HuH-7 (cell line): ENCODE measurements around the gene HSPA4.

Source experiments
- DNase-seq: peaks from one replicate; pipeline ENCODE4 v3.0.0; 2011; ENCODE audit warnings: low spot score

The HSPA4 gene

DNA sequence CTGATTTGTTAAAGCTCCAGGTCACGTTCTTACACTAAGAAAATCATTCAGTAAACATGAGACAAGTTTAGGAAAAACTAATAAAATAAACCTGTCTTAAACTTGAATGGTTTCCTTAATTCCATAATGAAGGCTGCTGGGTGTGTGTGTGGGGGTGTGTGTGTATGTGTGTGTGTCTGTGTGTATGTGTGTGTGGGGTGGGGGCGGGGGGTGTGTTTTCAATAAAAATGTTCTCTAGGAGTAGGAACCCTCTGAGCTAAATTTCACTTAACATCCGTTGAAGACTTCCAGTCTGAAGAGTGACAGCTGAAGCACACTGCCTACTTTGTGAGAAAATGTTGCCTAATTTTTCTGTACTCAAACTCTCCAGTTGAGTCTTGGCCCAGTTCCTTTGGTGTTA is 54.5 kb downstream of the HSPA4 start:
- no peak for DNase-seq

DNA sequence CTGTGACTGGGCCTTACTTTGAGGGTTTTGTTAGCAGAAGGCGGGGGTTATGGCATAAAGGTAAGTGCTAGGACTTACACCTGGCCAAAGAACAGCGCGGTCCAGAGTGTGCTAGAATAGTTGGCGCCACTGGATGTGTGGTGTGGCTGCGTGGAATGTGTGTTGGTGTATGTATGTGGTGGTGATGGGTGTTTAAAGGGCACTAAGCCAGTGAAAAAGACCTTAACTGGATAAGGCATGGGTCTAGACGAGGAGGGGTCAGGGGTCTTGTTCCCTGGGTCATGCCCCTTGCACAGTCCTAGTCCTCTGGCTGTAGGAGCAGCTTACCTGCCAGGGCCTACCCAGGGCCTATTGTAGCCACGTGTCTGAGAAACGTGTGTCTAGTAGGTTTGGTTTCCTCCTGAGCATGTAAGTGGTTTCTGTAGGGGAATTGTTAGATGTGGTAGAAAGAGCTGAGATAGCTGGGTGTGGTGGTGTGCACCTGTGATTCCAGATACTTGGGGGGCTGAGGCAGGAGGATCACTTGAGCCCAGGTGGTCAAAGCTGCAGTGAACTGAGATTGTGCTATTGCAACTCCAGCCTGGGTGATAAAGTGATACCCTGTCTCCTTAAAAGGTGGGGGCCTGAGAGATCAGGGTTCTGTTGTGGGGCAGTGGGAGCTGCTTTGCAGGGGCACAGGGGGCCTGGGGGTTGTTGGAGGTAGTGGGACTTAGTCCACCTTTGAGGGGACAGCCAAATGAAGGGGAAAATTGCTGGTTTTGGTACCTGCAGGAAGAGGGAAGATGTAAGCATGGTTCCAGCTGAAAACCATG is 55.2 kb downstream of the HSPA4 start:
- DNase-seq = no peak

DNA sequence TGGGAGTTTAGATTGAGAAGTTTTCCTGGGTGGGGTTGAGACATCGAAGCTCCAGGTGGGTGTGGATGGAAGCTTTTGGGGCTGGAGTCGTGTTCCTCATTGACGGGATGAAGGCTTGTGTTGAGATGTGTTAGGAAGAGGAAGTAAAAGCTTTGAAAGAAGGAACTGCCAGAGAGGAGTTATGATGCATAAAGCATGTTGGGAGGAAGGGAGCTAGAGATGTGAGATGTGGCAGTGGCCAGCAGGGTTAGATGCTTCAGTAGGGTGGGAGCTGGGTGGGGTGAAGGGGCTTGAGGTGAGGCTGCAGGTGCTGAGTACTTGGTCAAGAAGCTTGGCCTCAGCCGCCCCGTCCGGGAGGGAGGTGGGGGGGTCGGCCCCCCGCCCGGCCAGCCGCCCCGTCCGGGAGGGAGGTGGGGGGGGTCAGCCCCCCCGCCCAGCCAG is 56.7 kb downstream of the HSPA4 start:
- DNase-seq = no peak

DNA sequence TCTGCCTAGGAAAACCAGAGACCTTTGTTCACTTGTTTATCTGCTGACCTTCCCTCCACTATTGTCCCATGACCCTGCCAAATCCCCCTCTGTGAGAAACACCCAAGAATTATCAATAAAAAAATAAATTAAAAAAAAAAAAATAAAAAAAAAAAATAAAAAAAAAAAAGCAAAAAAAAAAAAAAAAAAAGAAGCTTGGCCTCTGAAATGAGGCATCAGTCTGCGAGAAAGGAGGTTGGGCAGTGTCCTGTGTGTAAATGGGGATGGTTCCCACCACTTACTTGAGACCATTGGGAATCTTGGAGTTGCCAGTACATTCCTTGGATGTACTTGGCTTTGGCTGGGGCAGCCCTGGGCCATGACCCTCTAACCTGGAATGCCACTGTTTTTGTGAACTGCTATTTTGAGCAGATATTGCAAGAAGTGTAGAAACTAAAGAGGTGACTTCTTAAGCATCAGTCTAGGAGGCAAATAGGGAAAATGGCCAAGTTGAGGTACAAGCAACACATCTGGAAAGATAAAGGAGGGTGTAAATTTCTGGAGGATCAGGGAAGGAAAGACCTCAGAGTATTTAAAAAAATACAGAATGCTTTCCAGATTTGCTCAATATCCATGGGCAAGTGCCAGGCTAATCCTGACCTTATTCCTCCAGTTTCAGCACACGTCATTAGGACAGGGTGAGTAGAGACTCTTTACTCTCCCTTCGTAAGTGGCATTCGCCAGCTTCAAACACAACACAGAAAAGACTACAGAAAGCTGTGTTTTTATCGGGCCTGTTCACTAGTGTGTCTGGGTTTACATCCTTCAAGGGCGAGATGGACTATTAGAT is 58.1 kb downstream of the HSPA4 start:
- DNase-seq = no peak

DNA sequence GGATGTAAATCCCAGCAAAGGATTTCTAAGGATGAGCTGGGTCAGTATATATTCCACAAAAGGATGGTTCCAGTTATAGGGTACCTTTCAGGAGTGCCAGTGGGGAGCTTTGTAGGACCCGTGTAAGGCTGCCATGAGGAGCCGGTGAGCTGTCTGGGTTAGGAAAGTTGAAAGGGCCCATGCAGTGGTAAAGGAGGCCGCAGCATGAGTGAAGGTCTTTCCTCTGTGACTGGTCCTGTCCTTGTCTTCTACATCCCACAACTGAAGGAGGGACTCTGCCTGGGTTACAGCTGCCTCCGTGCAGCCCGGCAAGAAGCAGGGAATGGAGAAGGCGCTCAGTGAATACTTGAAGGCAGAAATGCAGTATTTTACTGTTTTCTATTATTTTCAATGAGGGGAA is 58.9 kb downstream of the HSPA4 start:
- DNase-seq = no peak

DNA sequence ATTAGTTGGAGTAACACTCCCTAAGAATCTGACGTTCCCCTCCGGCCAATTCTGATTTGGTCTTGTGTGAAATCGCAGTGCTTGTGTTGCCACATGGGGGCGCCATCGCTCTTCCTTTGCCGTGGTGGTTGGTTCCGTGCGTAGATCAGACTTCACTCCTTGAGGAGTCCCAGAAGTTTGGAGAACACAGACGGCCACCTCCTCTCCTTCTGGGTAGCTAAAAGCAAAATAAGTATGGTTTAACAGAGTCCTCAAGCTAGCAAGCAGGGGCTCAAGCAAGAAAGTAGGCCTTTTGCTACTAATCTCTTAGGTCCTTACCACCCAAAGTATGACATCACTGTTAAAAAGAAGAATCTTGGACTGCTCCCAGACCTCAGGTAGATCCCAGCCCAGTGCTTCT is 59.5 kb downstream of the HSPA4 start:
- peak; percentile 77 for DNase-seq

DNA sequence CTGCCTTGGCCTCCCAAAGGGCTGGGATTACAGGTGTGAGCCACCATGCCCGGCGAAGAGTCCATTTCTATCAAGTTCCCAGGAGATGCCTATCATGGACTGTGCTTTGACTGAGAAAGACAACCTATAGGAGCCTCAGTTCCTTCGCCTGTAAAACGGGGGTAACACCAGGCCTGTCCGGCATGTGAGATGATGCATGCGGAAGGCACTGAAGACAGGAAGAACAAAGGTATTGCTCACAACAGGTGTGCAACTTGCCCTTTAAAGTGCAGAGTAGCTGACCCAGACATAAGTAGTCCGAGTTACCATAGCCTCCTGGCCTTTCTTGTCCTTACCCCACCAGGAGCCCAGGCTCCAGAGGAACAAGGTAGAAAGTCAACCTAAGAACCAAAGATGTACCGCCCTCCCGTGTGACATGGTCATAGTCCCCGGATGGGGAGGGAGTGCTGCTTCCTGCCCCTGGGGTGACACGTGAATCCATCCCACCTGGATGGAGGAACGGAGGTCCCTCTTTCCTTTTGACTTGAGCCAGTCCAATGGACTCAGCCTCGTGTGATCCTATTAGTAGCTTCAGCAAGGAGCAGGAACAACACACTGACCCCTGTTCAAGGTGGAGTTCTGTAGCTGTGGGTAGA is 60.3 kb downstream of the HSPA4 start:
- DNase-seq = no peak

DNA sequence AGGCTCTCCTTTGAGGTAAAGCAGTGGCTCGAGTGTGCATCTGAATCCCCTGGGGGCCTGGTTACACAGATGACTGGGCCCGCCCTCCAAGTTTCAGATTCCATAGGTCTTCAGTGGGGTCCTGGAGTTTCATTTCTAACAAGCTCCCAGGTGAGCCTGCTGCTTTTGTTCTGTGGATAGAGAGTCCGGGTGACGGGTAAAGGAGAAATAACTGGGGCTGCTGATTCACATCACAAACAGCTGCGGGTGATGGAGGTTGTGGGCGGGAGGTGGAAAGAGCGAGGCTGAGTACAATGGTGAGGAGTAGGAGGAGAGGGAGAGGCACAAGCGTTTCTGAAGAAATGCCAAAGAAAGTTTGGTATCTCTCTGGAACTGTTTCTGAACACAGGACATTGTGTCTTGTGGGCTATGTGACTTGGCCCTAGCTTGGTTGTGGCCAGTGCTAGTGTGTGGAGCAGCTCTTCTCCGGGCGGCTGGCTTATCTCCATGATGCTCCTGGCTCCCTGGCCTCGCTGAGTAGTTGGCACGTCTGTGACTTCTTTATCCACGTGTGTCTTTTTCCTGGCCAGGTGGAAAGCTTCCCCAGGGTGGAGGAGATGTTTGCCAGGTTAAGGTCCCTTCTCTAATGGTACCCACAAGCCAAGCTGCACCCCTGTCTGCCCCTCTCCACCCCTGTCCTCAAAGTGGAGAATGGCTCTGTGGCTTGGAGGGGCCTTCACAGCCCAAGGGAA is 61.7 kb downstream of the HSPA4 start:
- DNase-seq = no peak

DNA sequence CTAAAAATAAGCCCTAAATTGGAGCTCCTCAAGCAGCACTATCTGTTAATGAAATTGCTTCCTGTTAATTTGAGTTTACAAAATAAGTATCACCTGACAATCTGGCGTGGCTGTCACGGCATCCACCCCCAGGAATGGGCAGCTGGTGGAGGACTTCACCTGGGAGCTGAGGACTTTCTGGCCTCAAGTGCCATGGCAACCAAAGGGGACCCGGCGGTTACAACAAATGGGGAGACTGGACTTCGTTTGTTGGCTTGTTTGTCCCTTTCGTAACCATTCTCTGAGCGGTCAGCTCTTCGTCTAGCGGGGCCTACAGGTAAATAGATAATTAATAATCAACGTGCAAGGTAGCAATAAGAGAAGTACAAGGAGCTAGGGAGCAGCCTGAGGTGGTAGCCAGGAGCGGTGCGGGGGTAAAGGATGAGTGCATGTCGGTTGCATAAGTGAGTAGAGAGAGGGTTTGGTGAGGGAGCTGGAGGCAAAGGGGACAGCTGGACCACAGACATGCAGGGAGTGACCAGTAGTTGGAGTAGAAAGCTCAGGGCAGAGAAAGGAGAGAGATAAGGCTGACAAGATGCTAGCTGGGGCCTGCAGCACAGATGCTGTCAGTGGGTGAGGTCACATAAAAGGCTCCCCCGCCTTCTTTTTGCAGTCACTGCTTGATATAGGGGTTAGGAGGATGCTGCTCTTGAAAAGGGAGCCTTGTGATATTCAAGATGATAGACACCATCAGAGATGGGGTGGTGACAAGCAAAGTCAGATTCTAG is 62.5 kb downstream of the HSPA4 start:
- no peak for DNase-seq

DNA sequence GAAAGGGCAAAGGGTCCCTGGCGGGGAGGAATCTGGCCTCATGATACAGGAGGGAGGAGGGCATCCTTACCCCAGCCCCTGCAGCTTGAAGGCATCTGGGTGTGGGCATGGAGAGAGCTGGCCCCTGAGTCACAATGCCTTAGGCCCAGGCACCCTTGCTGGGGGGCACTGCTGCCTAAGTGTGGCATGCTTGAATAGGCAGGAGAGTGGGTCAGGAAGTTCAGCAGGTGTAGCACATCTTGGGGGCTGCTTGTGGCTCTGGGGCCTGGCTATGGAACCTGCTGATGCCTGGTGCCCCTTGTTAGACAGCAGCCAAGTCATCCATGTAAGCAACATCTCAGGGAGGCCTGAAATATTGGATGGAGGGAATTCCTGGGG is 63.1 kb downstream of the HSPA4 start:
- no peak for DNase-seq

DNA sequence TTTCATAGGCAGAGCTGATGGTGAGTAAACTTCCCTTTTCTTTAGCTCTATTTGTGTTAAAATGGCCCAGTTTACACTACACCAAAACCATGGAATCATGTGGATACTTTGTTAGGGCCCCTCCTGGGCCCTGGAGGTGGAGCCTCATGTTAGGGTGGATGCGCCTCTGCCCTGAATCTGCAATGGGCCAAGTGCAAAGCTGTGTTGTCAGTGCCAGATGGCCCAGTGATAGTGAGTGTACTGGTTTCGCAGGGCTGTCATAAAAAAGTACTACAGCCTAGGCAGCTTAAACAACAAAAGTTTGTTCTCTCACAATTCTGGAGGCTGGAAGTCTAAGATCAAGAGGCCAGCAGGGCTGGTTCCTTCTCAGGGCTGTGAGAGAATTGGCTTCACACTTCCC is 64.8 kb downstream of the HSPA4 start:
- no peak for DNase-seq

DNA sequence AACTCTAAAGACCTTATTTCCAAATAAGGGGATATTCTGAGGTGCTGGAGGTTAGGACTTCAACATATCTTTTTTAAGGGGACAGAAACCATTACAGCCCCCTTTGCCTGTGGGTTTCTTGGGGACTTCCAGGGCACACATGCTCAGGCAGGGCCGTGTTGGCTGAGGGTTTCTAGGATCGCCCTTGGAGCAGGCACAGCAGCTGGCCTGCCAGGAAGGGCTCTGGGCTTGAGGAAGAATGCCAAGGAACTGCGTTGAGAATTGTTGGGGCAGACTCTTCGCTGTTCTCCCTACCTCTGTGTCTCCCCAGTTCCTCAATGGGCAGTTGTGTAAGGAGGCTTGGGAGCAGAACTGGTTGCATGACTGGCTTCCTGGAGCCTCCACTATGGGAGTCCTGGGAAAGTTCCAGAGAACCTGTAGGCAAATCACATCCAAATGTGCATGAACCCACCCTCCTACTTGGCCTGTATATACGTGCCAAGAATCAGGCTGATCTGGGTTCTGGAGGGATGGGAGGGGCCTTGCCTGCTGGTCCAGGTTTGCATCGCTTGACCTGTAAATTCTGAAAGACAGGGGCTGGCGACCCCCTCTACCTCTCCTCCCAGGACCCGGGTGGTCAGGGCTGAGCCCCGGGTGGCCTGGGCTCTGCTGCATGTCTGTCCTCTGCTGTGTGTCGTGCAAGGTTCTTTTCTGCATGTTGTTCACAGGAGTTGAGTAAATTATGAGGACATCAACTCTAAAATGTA is 65.5 kb downstream of the HSPA4 start:
- DNase-seq = no peak

DNA sequence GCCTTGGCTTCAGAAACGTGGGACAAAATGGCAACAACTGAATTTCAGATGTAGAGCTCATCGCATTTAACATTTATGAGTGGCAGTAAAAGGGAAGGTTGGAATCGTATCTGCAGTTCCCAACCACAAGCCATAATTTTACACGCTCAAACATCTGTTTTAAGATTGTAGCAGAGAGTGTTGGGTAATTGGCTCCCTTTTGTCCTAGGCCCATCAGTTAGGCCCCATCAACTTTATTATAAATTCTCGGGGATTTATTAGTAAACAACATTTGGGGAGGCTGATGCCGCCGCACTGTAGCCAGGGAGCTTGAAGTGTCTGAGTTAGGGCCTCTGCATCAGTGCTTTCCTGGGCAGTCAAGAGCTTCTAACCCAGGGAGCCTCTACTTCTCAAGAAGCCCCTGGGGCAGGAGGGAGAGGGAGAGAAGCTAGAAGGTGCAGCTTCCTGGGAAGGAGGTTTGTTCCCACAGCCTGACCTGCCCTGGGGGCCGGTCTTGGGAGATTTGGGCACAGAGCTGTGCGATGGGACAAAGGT is 66.2 kb downstream of the HSPA4 start:
- DNase-seq = no peak

DNA sequence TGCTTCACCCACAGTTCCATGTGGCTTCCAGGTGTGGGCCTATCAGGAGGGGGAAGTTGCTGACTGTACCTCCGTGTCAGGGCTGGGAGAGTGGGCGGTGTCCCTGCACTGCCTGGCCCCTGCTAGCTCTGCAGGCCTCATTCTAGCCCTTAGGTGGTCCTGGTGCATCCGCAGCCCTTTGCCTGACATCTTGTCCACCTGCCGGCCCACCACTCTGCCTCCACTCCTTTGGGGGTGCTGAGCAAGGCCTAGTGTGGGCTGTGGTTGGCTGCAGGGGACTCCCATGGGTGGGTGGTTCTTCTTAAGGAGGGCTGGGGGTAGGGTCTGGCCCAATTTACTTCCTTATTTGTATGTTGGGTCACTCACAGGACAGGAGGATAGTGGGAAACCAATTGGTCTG is 66.9 kb downstream of the HSPA4 start:
- DNase-seq = no peak

DNA sequence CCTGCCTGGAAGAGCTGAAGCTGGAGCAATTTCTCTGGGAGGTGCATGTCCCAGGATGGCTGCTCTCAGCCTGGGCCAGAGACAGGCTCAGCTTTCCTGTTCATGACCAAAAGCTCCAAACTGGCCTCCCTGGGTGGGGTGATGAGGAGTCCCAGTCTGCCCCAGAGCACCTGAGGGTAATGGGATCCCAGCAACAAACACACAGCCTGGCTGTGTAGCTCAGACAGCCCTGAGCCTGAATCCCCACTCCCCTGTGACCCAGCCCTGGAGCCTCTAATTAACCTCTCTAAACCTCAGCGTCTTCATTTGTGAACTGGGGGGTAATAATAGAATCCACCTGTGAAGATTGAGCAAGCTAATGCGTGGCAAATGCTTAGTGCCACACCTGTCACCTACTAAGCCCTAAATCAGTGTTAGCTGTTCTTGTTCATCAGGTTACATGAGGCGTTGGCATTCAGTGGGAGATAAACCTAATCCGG is 67.5 kb downstream of the HSPA4 start:
- DNase-seq = no peak

DNA sequence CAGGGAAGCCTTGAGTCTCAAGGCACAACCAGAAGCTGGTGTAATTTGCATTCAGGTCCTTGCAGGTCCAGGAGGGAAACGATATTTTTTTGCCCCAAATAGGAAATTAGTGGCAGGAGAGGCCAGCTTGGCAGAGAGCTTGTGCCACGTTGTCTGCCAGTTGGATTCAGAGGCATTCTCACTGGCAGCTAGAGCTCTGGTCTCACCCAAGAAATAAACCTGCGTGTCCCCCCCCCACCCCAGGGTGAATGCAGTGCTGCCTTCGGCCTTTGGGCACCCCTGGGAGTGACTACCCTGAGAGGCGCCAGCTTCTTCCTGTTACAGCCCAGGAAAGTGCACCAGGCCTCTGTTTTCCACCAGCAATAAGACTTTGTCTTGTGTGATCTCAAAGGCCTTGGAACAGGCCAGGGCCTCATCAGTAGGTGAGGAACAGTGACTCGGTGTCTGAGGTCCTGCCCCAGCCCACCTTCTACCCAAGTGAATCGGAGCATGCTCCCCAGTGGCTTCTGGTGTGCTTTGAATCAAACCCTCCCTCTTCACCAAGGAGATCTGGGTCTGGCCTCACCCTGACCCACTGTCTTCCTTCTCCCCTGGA is 68.4 kb downstream of the HSPA4 start:
- DNase-seq = no peak

DNA sequence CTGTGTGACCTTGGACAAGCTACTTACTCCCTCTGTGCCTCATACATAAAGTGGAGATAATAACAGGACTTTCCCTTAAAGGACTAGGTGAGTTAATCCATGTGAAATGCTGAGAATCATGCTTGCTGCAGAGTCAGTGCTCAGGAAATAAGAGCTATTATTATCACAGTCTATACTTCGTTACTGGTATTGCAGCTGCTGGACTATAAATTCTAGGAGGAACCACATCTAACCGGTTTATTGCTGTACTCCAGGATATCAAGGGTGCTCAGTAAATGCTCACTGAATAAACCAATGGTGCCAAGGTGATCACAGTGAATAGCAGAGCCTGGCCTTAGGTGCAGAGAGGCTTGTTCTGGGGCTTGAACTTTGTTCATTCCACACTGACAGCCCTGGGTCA is 69.3 kb downstream of the HSPA4 start:
- no peak for DNase-seq

DNA sequence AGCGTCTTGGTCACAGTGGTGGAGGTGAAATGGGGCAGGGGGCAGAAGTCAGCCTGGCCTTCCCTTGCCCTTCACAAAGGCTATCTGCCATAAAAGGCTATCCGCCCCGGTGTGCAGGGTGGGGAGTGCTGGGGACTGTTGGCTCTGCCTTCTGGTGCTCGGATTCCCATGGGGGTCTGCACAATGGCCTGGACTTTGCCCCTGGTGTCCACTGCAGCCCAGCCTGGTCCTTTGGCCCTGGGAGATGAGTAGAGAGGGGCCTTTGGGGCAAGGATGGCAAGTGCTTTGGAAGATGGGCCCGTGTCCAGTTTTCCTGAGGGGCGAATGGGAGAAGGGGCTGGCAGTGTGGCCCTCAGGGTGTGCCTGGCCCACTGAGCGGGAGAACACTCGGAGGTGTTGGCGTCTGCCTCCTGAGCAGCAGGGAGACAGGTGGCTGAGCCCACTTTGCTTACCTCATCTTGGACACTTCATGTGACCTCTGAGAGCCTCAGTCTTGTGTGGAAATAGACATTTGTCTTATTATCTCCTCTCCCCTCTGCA is 69.9 kb downstream of the HSPA4 start:
- no peak for DNase-seq

DNA sequence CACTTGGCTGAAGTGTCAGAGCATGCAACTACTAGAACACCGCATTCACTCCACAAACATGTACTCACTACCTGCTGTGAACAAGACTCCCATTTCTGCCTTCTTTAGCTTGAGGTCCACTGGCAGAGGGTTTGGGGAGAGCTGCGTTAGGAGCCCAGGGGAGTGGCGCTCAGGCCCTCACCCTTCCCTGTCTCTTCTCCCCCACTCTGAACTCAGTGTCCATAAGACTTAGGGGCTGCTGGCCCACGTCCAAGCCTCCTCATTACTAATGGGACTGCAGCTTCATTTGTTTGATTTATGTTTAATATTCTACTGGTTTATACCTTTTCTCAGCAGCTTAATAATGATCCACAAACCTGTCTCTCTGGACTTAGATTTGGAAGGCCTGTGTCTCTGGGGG is 70.9 kb downstream of the HSPA4 start:
- DNase-seq = no peak

DNA sequence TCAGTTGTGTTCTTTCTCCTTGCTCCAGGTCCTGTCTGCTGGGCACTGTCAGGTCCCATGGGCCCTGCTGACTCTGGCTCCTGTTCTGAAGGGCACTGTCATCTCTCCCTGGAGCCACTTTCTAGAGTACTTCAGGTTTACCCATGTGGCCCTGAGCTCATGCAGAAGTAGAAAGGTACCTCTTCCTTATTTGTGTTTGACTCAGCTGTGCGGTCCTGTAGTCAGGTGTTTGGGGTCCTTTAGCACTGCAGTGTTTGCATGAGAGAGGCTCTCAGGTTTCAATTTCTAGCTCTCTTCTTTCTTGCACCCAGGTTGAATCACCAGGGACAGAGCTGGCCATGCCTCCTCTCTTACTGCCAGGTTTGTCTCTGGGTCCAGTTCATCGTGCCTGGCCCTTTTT is 71.5 kb downstream of the HSPA4 start:
- DNase-seq = no peak
